A673 (cell line): ENCODE measurements around the gene CORO2A. TPM values are rescaled to one million over a fixed set of nuclear protein-coding genes. Genes with fewer than 3 reads are reported as not detected.
"Not testable (repeated sequence)": the region's sequence is repeated elsewhere in the genome, so short reads cannot be mapped to it uniquely, and the experiment has no call there.

ENCODE experiments used
- BruUV-seq: library from RNA; stranded (reverse); fragments of 400-500 nt; replicated peaks from 2 replicates; lab custom pipeline; 2021; lab: Mats Ljungman, UMichigan
- CTCF ChIA-PET: fragments of 300-600 bp; sonication (Branson Sonifier 250); formaldehyde crosslinking; loops from one replicate; lab custom pipeline; 2022; ENCODE audit warnings: antibody characterized with exemption; lab: Charles Lee
- POLR2A ChIA-PET: fragments of 300-600 bp; sonication (Branson Sonifier 250); formaldehyde crosslinking; loops from one replicate; lab custom pipeline; 2022; ENCODE audit warnings: antibody characterized with exemption; ENCODE audit not compliant: low non-redundant PET; lab: Charles Lee
- DNase-seq: peaks from one replicate; pipeline ENCODE4 v3.0.0-alpha.2; 2015; ENCODE audit warnings: low spot score
- H3K27ac ChIP-seq: fragments of 200-600 bp; sonication (generic); 2 replicates; pipeline ENCODE4 v1.5.1; 2016; ENCODE audit warnings: mixed run types, low read depth, mild to moderate bottlenecking, mixed read lengths, antibody characterized with exemption, low read length; ENCODE audit not compliant: poor library complexity, severe bottlenecking
- H3K27me3 ChIP-seq: fragments of 200-600 bp; sonication (generic); replicated peaks from 2 replicates; pipeline ENCODE4 v1.6.1; 2017; ENCODE audit warnings: mixed run types, low read depth, mild to moderate bottlenecking, mixed read lengths, antibody characterized with exemption, low read length; ENCODE audit not compliant: insufficient read depth, poor library complexity
- H3K36me3 ChIP-seq: fragments of 200-600 bp; sonication (generic); 2 replicates; pipeline ENCODE4 v1.6.1; 2016; ENCODE audit warnings: mixed run types, mild to moderate bottlenecking, mixed read lengths, antibody characterized with exemption, low read length; ENCODE audit not compliant: insufficient read depth, poor library complexity, severe bottlenecking
- H3K4me1 ChIP-seq: fragments of 200-600 bp; sonication (generic); 2 replicates; pipeline ENCODE4 v1.6.1; 2017; ENCODE audit warnings: mixed run types, mild to moderate bottlenecking, mixed read lengths, antibody characterized with exemption, low read length; ENCODE audit not compliant: insufficient read depth, poor library complexity, severe bottlenecking
- H3K4me3 ChIP-seq: fragments of 200-600 bp; sonication (generic); 2 replicates; pipeline ENCODE4 v1.5.1; 2016; ENCODE audit warnings: low read depth, mixed run types, mild to moderate bottlenecking, mixed read lengths, low read length; ENCODE audit not compliant: poor library complexity, severe bottlenecking
- H3K9me3 ChIP-seq: fragments of 200-600 bp; sonication (generic); 2 replicates; pipeline ENCODE4 v1.6.1; 2016; ENCODE audit warnings: mixed run types, low read depth, mild to moderate bottlenecking, mixed read lengths, antibody characterized with exemption, low read length; ENCODE audit not compliant: poor library complexity, severe bottlenecking
- EZH2 ChIP-seq: fragments of 200-600 bp; sonication (generic); IDR thresholded peaks from 2 replicates; pipeline ENCODE4 v1.6.1; 2017; ENCODE audit warnings: borderline replicate concordance, low read depth, mild to moderate bottlenecking, mixed read lengths, antibody characterized with exemption, low read length; ENCODE audit not compliant: poor library complexity, severe bottlenecking
- intact Hi-C: fragments of 100-400 bp; cut with micrococcal nuclease; formaldehyde crosslinking; loops from one replicate; pipeline ENCODE4 v1.10.0; 2022; ENCODE audit not compliant: unreplicated experiment
- total RNA-seq: library from RNA; stranded (reverse); gene quantifications from 2 replicates; pipeline ENCODE4 v1.2.3, GENCODE V29; 2021
- TF ChIP-seq, protein P1 (sequence below): fragments of 300-800, 200-600 bp; sonication (generic); conservative IDR thresholded peaks from 2 replicates; pipeline ENCODE4 v1.5.1; 2017; ENCODE audit warnings: low read depth, mild to moderate bottlenecking, antibody characterized with exemption, low read length, moderate library complexity, mixed read lengths

The CORO2A gene
- total RNA-seq, 1 experiment from 2014 or later = 0.52 TPM

- CTCF ChIA-PET = no interaction called here
- POLR2A ChIA-PET = no interaction called here
Measured at GRCh38 chr9:98130576-98131228, 61.7 kb downstream of the CORO2A start.

GRCh38 chr9:98130060-98130459 is 62.4 kb downstream of the CORO2A start:
- H3K4me3 ChIP-seq, intact Hi-C loops, H3K27me3 ChIP-seq, H3K36me3 ChIP-seq, POLR2A ChIA-PET, BruUV-seq, CTCF ChIA-PET, H3K27ac ChIP-seq, DNase-seq, H3K4me1 ChIP-seq, H3K9me3 ChIP-seq: not testable (repeated sequence)

More at GRCh38 chr9:98130576-98131228, 61.7 kb downstream of the CORO2A start:
- BruUV-seq = no TSS peak
- no peak for DNase-seq
- Histone ChIP-seq H3K27me3 (no peaks in the 10 kb centered on the region), H3K36me3 (no peaks in the 10 kb centered on the region), H3K4me3 (no peak overlapping the region), H3K9me3 (no peaks in the 10 kb centered on the region), H3K27ac (no peak overlapping the region), H3K4me1 (no peaks in the 10 kb centered on the region)
- TF ChIP-seq, protein P1, sequence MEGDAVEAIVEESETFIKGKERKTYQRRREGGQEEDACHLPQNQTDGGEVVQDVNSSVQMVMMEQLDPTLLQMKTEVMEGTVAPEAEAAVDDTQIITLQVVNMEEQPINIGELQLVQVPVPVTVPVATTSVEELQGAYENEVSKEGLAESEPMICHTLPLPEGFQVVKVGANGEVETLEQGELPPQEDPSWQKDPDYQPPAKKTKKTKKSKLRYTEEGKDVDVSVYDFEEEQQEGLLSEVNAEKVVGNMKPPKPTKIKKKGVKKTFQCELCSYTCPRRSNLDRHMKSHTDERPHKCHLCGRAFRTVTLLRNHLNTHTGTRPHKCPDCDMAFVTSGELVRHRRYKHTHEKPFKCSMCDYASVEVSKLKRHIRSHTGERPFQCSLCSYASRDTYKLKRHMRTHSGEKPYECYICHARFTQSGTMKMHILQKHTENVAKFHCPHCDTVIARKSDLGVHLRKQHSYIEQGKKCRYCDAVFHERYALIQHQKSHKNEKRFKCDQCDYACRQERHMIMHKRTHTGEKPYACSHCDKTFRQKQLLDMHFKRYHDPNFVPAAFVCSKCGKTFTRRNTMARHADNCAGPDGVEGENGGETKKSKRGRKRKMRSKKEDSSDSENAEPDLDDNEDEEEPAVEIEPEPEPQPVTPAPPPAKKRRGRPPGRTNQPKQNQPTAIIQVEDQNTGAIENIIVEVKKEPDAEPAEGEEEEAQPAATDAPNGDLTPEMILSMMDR = no peak
- TF ChIP-seq EZH2 = no peak
- intact Hi-C loops = no loop called here

DNA sequence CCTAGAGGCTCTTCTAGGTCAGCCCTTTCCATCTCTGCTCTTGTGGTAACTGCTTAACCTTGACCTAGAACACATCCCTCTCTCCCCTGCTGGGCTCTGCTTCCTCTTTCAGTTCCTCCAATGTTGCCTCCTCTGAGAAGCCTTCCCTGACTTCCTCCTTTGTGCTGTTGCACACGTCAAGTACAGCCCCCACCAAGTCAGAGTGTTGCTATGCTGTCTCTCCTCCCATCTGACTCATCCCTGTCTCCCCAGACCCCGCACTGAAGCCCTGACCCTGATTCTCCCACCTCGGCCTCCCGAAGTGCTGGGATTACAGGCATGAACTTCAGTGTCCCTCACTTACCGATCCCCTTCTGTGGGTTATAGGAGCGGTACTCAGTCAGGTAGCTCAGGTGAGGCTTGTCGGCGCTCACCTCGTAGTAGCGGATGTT is 63.0 kb downstream of the CORO2A start:
- ChIA-PET POLR2A (no interaction called here), CTCF (no interaction called here)
- intact Hi-C loops = no loop called here
- Histone ChIP-seq H3K4me3 (no peak overlapping the region), H3K4me1 (no peaks in the 10 kb centered on the region), H3K9me3 (no peaks in the 10 kb centered on the region), H3K27ac (no peak overlapping the region), H3K27me3 (no peaks in the 10 kb centered on the region), H3K36me3 (no peaks in the 10 kb centered on the region)
- no peak for TF ChIP-seq EZH2
- TF ChIP-seq, protein P1 = no peak
- BruUV-seq = no TSS peak
- no peak for DNase-seq

- POLR2A ChIA-PET = no interaction called here
- BruUV-seq = no TSS peak
- no peak for DNase-seq
- Histone ChIP-seq H3K4me1 (no peaks in the 10 kb centered on the region), H3K9me3 (no peaks in the 10 kb centered on the region), H3K27ac (no peak overlapping the region), H3K4me3 (no peak overlapping the region), H3K36me3 (no peaks in the 10 kb centered on the region), H3K27me3 (no peaks in the 10 kb centered on the region)
- CTCF ChIA-PET = no interaction called here
- intact Hi-C loops = no loop called here
- TF ChIP-seq, protein P1 = no peak
- no peak for TF ChIP-seq EZH2
Measured at GRCh38 chr9:98128316-98128715, 64.1 kb downstream of the CORO2A start.
